Sciatic nerve (tissue), 2 donors: ENCODE data around the gene LRRN4. TPM values are rescaled to one million over a fixed set of nuclear protein-coding genes. Genes with fewer than 3 reads are reported as not detected.

Experiments used
- ATAC-seq: fragments of 200-7000 bp; cut with Tn5 transposase; one replicate; pipeline ENCODE4 v1.9.1; 2020; ENCODE audit warnings: mild to moderate bottlenecking, moderate library complexity
- DNase-seq: peaks from one replicate; pipeline ENCODE4 v3.0.0-alpha.2; 2020; ENCODE audit warnings: low spot score
- intact Hi-C: fragments of 100-400 bp; cut with DNase I; formaldehyde crosslinking; loops from one replicate; pipeline ENCODE4 v1.14.2; 2022
- total RNA-seq: library from RNA; stranded (reverse); fragmentation: NEBNext Ultra II Directional; extraction: Animal tissue kit (Norgen Biotek cat#: 25700); gene quantifications from one replicate; pipeline ENCODE4 v1.2.1, GENCODE V29; 2021
- donor health status: DM: no; HTN: no; CAD: no.
- donor health status: DM: no; HTN: no; CAD: no.

Gene LRRN4
- 0.36 TPM for total RNA-seq

- ATAC-seq (no peak), DNase-seq (no peak)
- intact Hi-C loops = no loop called here
These were observed at the start of gene LRRN4 for GRCh38 chr20:6053776-6054688. Gene LRRN4 (minus strand): TSS chr20:6054060. CDS start chr20:6052799, 1,261 bp downstream.

DNA sequence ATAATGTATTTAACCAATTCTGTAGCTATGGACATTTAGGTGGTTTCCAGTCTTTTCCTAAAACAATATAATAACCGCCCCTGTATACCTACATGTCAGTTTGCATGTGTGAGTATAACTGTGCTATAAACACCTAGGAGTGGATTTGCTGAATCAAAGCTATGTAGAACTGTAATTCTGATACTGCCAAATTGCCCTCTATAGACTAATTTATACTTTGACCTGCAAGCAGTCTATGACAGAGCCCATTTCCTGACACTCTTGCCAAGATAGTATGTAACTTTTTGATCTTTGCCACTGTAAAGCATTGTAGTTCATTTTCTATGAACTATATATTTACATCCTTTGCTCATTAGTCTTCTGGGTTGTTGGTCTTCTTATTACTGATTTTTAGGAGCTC lies 49.4 kb upstream of the LRRN4 start:
- ATAC-seq = no peak
- no peak for DNase-seq
- intact Hi-C loops = no loop called here

DNA sequence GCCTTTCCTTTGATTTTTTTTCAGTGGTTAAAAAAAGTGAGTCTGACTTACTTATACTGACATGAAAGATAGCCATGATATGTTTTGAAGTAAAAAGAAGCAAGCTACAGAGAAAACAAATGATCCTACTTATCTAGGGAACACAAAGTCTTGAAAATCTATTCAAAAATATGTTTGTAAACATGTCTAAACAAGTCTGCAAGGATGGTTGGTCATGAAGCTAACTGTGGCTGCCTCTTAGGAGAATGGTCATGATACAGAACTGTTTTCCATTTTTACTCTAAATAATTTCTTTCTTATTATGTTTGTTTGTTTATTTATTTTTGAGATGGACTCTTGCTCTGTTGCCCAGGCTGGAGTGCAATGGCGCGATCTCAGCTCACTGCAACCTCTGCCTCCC lies 47.5 kb upstream of the LRRN4 start:
- intact Hi-C loops = no loop called here
- no peak for ATAC-seq

GRCh38 chr20:6100246-6100645 lies 46.4 kb upstream of the LRRN4 start:
- intact Hi-C loops = no loop called here
- no peak for DNase-seq
- no peak for ATAC-seq

More for the DNA sequence above, 47.5 kb upstream of the LRRN4 start:
- no peak for DNase-seq

DNA sequence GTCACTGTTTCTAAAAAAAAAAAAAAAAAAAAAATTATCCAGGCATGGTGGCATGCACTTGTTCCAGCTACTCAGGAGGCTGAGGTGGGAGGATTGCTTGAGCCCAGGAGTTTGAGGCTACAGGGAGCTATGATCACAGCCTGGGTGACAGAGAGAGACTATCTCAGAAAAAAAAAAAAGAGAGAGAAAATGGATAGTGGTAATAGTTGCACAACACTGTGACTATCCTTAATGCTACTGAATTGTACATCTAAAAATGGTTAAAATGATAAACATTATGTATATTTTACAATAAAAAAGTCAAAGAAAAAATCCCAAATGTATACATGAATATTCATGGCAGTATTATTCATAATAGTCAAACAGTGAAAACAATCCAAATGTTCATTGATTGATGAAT lies 46.0 kb upstream of the LRRN4 start:
- intact Hi-C loops = no loop called here
- ATAC-seq = no peak
- no peak for DNase-seq

DNA sequence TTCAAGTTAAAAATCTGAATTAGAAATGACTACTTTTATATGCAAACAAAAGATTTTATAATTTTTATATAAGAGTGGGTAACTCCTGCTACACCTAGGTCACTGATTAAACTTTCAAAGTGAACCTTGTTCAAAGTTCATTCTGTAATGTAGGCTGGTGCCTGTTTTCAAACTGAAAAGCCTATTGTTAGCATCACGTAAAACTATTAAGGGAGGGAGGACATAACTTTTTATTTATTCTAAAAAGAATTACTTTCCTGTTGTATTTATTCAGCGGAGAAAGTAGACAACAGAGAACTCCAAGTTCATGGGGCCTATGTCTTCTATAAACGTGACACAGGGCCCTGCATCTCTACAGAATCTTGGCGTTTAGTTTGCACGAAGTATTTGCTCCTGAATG lies 41.5 kb upstream of the LRRN4 start:
- intact Hi-C loops = no loop called here
- ATAC-seq (no peak), DNase-seq (no peak)

DNA sequence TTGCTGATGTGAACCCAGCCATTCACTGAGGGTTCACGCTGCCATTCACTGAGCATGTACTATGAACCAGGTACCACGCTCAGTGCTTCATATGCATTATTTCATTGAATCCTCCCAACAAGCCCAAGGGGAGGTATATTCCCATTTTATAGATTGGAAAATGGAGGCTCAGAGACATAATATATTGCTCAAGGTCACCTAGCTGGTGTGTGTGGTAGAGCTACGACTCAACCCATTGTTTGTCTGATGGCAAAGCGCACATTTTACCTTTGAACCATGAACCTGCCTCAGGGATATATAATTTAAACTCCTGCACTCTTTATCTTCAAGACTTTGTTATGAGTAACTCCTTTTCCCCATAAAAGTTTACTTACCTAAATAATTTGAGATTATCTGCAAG lies 40.7 kb upstream of the LRRN4 start:
- ATAC-seq = no peak

GRCh38 chr20:6094063-6094462 lies 40.2 kb upstream of the LRRN4 start:
- intact Hi-C loops = no loop called here
- DNase-seq (no peak), ATAC-seq (no peak)

More for the DNA sequence above, 40.7 kb upstream of the LRRN4 start:
- DNase-seq = no peak
- intact Hi-C loops = no loop called here

DNA sequence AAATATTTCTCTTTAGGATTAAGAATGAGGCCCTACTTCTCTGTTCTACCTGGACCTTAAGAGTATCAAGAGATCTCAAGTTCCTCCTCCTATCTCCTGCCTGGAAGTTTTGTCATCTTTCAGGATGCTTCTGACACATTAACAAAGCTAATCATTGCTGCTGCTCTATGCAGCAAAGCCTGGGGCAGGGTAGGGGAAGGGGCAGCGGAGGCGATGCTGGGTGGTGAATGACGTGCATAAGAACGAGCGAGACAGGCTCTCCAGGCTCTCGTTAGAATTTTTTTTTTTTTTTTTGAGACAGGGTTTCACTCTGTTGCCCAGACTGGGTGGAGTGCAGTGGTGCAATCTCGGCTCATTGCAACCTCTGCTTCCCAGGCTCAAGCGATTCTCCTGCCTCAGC lies 37.8 kb upstream of the LRRN4 start:
- DNase-seq (no peak), ATAC-seq (no peak)
- intact Hi-C loops = no loop called here

DNA sequence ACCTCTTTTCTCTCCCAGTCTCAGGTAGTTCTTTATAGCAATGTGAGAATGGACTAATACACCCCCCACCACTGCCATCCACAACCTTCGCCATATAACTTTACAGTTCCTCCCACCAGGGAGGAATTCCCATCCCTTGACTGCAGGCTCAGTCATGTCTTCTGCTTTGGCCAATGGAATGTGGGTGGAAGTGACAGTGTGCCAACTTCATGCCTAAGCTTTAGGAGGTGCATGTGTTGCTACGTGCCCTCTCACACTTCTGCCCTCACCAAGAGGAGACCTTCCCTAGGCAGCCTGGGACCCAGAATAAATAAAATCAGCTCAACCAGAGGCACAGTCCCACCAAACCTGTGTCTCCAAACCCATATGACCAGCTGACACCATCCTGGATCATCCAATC lies 33.0 kb upstream of the LRRN4 start:
- DNase-seq = no peak
- intact Hi-C loops = no loop called here
- ATAC-seq = no peak

GRCh38 chr20:6083926-6084325 lies 30.1 kb upstream of the LRRN4 start:
- ATAC-seq (no peak), DNase-seq (no peak)
- intact Hi-C loops = no loop called here

- no peak for ATAC-seq
- no peak for DNase-seq
- intact Hi-C loops = no loop called here
These were observed 27.4 kb upstream of the LRRN4 start for GRCh38 chr20:6081236-6081635.

- intact Hi-C loops = loop anchor here (5.0 kb wide), 1 partner anchor 552 kb away; no protein-coding TSS in a partner anchor
- ATAC-seq (no peak), DNase-seq (no peak)
These were observed 25.2 kb upstream of the LRRN4 start for GRCh38 chr20:6079016-6079415.

- ATAC-seq (peak; percentile 41), DNase-seq (no peak)
- intact Hi-C loops = loop anchor here (5.0 kb wide), 1 partner anchor 548 kb away; no protein-coding TSS in a partner anchor
These were observed 21.8 kb upstream of the LRRN4 start for GRCh38 chr20:6075428-6076219.

DNA sequence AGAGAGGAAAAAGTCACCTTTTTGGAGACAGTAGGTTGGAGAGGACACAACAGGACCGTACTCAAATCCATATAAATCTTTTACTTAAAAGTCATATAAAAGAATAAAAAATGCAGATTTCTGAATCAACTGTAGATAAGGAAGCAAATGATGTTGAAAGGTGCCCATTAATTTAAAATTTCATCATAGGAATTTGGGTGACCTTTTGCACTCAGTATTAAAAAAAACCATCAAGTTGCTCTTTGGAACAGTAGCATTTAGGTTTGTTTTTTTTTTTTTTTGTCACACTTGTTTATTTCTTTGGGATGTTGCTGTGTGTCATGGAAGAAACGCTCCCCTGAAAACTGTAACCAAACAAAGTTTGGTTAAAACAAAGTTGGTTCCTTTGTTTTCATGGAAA lies 20.9 kb upstream of the LRRN4 start:
- no peak for DNase-seq
- intact Hi-C loops = loop anchor here (5.0 kb wide), 1 partner anchor 547 kb away; no protein-coding TSS in a partner anchor
- no peak for ATAC-seq

GRCh38 chr20:6074145-6074561 lies 20.3 kb upstream of the LRRN4 start:
- intact Hi-C loops = no loop called here
- ATAC-seq (no peak), DNase-seq (no peak)

DNA sequence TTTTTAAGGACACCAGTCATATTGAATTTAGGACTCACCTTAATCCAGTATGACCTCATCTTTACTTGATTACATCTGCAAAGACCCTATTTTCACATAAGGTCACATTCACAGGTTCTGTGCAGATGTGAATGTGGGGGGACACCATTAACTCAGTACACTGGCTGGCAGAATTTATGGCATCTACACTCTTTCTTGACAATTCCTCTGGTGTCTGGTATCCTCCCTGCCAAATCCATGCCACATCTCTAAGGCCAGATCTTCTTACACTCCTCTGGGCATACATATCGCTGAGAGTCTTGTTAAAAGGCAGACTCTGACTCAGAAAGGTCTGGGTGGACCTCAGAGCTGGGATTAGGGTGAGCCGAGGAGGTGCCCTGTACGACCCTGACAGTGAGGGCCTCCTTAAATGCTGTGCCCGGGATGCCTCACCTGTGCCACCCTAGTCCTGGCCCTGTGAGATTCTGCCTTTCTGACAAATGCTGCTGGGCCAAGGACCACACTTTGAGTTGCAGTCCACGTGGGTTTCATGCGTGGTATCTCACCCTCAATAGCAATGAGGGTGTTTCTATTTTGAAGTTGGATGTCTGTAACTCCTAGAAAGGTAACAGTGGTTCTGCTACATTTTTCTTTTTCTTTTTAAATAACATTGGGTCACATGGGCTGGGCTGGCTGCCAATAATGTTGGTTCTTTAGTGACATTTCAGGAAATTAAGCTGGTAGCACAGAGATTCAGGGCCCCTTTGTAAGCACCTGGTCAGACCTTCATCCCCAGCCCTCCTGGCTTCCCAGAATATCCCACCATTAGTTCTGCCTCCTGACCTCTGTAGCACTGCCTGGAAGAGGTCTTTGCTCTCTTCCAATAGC lies 17.2 kb upstream of the LRRN4 start:
- no peak for ATAC-seq
- intact Hi-C loops = no loop called here

GRCh38 chr20:6069669-6070068 lies 15.8 kb upstream of the LRRN4 start:
- intact Hi-C loops = no loop called here
- no peak for DNase-seq
- ATAC-seq = no peak

More for the DNA sequence above, 17.2 kb upstream of the LRRN4 start:
- no peak for DNase-seq

DNA sequence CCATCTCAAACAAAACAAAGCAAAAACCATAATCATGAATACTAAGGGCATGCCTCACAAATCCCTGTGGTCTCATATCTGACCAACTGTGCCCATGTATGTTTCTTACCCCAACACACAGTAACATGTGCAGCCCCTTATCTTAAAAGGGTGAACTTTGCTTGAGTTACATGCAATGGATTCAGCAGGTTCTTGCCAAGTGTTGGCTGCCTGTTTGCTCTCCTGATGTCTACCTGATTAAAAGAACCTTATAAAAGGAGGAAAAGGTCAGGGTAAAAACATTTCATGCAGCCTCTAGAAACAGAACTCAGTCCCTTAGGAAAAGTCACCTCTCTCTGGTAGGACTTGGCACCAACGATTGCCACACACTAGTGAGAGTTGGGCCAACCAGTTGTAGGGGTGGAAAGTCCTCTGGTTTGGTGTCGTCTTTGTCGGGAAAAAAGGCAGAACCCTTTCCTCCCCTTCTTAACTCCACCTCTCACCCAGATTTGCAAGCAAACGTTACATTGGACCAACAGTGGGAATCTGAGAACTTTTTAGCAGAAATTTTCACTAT lies 14.0 kb upstream of the LRRN4 start:
- ATAC-seq = peak; percentile 26
- intact Hi-C loops = no loop called here
- DNase-seq = no peak
